Gastrocnemius medialis (tissue), 4 donors: ENCODE measurements around the gene MTFR1L.

Experiments used
- CTCF ChIP-seq, 5 experiments: fragments of 450-650 bp in 3 of 5; fragments of 200-600 bp in 2 of 5; sonication (generic) in 2 of 5; IDR thresholded peaks in 4 of 5; conservative IDR thresholded peaks in 1 of 5; 1 replicate in 4 of 5; 2 replicates in 1 of 5; pipeline ENCODE4 v1.5.1; 2016 to 2019; ENCODE audit warnings: antibody characterized with exemption in 5 of 5, mild to moderate bottlenecking in 3 of 5, moderate library complexity in 3 of 5
- POLR2A ChIP-seq, 2 donors: fragments of 450-650 bp; IDR thresholded peaks; one replicate each; pipeline ENCODE4 v1.6.1; 2017; ENCODE audit warnings: antibody characterized with exemption in 2 of 2, mild to moderate bottlenecking in 2 of 2, moderate library complexity in 2 of 2

DNA sequence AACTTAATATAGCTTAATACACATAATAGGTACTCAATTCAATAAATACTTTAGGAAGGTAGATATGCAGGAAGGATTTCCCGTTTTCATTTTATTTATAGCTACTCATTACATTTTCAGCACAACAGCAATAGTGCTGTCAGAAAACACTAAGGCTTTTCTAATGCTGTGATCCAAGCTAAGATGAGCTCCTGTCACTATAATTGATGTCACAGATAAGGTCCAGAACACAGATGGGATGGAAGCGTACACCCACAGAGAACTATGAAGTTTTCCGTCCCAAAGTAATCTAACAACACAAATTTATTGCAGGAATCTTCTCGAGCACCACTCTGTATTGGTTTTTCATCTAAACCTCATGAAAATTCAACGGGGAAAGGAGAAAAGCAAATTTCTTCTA lies 25.9 kb downstream of the MTFR1L start:
- TF ChIP-seq CTCF (IDR thresholded peaks at IDR 0.05 in 4 of 5, conservative IDR thresholded peaks at IDR 0.05 in 1 of 5) (no peak), POLR2A (IDR thresholded peaks at IDR 0.05) (no peak)
